Lung (tissue), 12 donors: ENCODE results near the gene RGPD8. TPM values are rescaled to one million over a fixed set of nuclear protein-coding genes. Genes with fewer than 3 reads are reported as not detected.
"Not testable (repeated sequence)": the region's sequence is repeated elsewhere in the genome, so short reads cannot be mapped to it uniquely, and the experiment has no call there.

ENCODE experiments used
- ATAC-seq: fragments of 200-7000 bp; cut with Tn5 transposase; one replicate; pipeline ENCODE4 v1.9.1; 2020; ENCODE audit warnings: moderate number of reproducible peaks; ENCODE audit not compliant: insufficient read depth, low FRiP score
- DNase-seq, 3 donors: peaks; one replicate each; pipeline ENCODE4 v3.0.0-alpha.2; 2013 to 2017
- H3K27ac ChIP-seq, 2 donors: one replicate each; pipeline ENCODE4 v1.5.1; 2013; ENCODE audit warnings: mild to moderate bottlenecking in 2 of 2, moderate library complexity in 2 of 2, control low read depth in 1 of 2, inconsistent platforms in 1 of 2, low read depth in 1 of 2, low read length in 1 of 2
- H3K27me3 ChIP-seq, 3 donors: one replicate each; pipeline ENCODE4 v1.5.1; 2013; ENCODE audit warnings: low read length in 2 of 3; ENCODE audit not compliant: control insufficient read depth in 3 of 3, insufficient read depth in 3 of 3
- H3K36me3 ChIP-seq, 4 donors: one replicate each; pipeline ENCODE4 v1.5.1; 2013; ENCODE audit warnings: low read length in 4 of 4, mild to moderate bottlenecking in 1 of 4, moderate library complexity in 1 of 4; ENCODE audit not compliant: control insufficient read depth in 4 of 4, insufficient read depth in 4 of 4
- H3K4me1 ChIP-seq, 5 donors: one replicate each; pipeline ENCODE4 v1.5.1; 2013; ENCODE audit warnings: low read length in 5 of 5, mild to moderate bottlenecking in 2 of 5, moderate library complexity in 1 of 5; ENCODE audit not compliant: control insufficient read depth in 5 of 5, insufficient read depth in 5 of 5
- H3K4me3 ChIP-seq: one replicate; pipeline ENCODE4 v1.5.1; 2013; ENCODE audit warnings: mild to moderate bottlenecking, control low read depth, moderate library complexity
- H3K9ac ChIP-seq, 2 donors: one replicate each; pipeline ENCODE4 v1.5.1; 2013; ENCODE audit warnings: low read length in 2 of 2, control low read depth in 1 of 2; ENCODE audit not compliant: insufficient read depth in 1 of 2
- H3K9me3 ChIP-seq, 4 donors: one replicate each; pipeline ENCODE4 v1.5.1; 2013; ENCODE audit warnings: low read length in 3 of 4, mild to moderate bottlenecking in 1 of 4, moderate library complexity in 1 of 4; ENCODE audit not compliant: control insufficient read depth in 4 of 4, insufficient read depth in 3 of 4
- CTCF ChIP-seq: IDR thresholded peaks from 2 replicates; pipeline ENCODE4 v1.5.1; 2012; ENCODE audit warnings: mild to moderate bottlenecking; ENCODE audit errors: control extremely low read depth, extremely low read depth
- WGBS, 2 donors: extraction: QIAGEN DNeasy Blood & Tissue Kit; methylation state at CpG; one replicate each; pipeline ENCODE4 v1.1.7; 2013; 5-methylcytosine and 5-hydroxymethylcytosine counted together
- polyA plus RNA-seq, 2 donors: library from polyadenylated mRNA; stranded (reverse); fragments of 200-250 nt; gene quantifications; one replicate each; pipeline ENCODE4 v1.2.1, GENCODE V29; 2013
- total RNA-seq, 2 donors: library from RNA; depleted of rRNA in 1 of 2; stranded (reverse); fragments of >200 nt in 1 of 2; gene quantifications; one replicate each; pipeline ENCODE4 v1.2.1, GENCODE V29; 2014 to 2021
- donor health status: control.
- donor health status: control.
- donor health status: Bipolar disorder and iron deficiency.
- donor health status: healthy.
- donor health status: DM: yes; HTN: yes; CAD: no.

The RGPD8 gene
- total and polyA plus RNA-seq, 4 donors, result 0.81 to 51.1 (median 6.1) TPM

GRCh38 chr2:112436993-112437392, 3.5 kb upstream of the RGPD8 start:
- H3K36me3 ChIP-seq, H3K4me3 ChIP-seq, H3K9ac ChIP-seq, DNase-seq, H3K9me3 ChIP-seq, ATAC-seq, H3K4me1 ChIP-seq, H3K27ac ChIP-seq, H3K27me3 ChIP-seq: not testable (repeated sequence)
- WGBS, 2 donors, result 82 to 91% methylated on average over 7 to 8 of the region's 10 CpGs

GRCh38 chr2:112435716-112436431, 2.4 kb upstream of the RGPD8 start:
- DNase-seq, ATAC-seq, H3K4me3 ChIP-seq, H3K27me3 ChIP-seq, H3K4me1 ChIP-seq, H3K36me3 ChIP-seq, H3K27ac ChIP-seq, H3K9me3 ChIP-seq, H3K9ac ChIP-seq: not testable (repeated sequence)
- WGBS, 2 donors, result 90 to 95% methylated on average over 17 to 18 of the region's 18 CpGs

GRCh38 chr2:112434890-112435715, 1.7 kb upstream of the RGPD8 start:
- not testable (repeated sequence) for H3K4me1 ChIP-seq, H3K27me3 ChIP-seq, H3K27ac ChIP-seq, H3K36me3 ChIP-seq, DNase-seq, ATAC-seq, H3K9me3 ChIP-seq, H3K4me3 ChIP-seq, H3K9ac ChIP-seq
- WGBS, 2 donors, result 84 to 93% methylated on average over 32 to 33 of the region's 33 CpGs

GRCh38 chr2:112433932-112434730, 686 bp upstream of the RGPD8 start:
- H3K36me3 ChIP-seq, result no peaks in the 10 kb centered on the region
- H3K4me3 ChIP-seq, result no peak overlapping the region
- H3K4me1 ChIP-seq, result no peaks in the 10 kb centered on the region
- ATAC-seq (no peak), DNase-seq (no peak)
- no peak overlapping the region for H3K27ac ChIP-seq
- TF ChIP-seq CTCF, result no peak
- no peaks in the 10 kb centered on the region for H3K27me3 ChIP-seq
- H3K9me3 ChIP-seq, result no peaks in the 10 kb centered on the region
- no peak overlapping the region for H3K9ac ChIP-seq
- WGBS, 2 donors, result 81 to 85% methylated on average over 31 of the region's 31 CpGs

GRCh38 chr2:112432735-112433479, 538 bp downstream of the RGPD8 start:
- H3K27ac ChIP-seq, result peak overlapping the region in 1 of 2 donors; percentile 83
- peak; percentile 41 for ATAC-seq
- H3K9me3 ChIP-seq, H3K4me1 ChIP-seq, H3K36me3 ChIP-seq, H3K4me3 ChIP-seq, H3K27me3 ChIP-seq, H3K9ac ChIP-seq: not testable (repeated sequence)
- 0 to 58% methylated on average over 28 to 94 of the region's 98 CpGs for WGBS, 2 donors
- DNase-seq, result peak in 1 of 3 donors; percentile 25

GRCh38 chr2:112432390-112432734, 1.1 kb downstream of the RGPD8 start:
- H3K4me1 ChIP-seq, ATAC-seq, H3K9me3 ChIP-seq, H3K36me3 ChIP-seq, H3K9ac ChIP-seq, DNase-seq, H3K27me3 ChIP-seq, H3K4me3 ChIP-seq: not testable (repeated sequence)
- H3K27ac ChIP-seq, result peak overlapping the region in 1 of 2 donors; percentile 57
- WGBS, 2 donors, result 27 to 97% methylated on average over 13 to 22 of the region's 22 CpGs
